Stimulated activated CD4-positive, alpha-beta T cell treated with anti-CD3 and anti-CD28 coated beads, Interleukin-15, amount 100 ng/mL, for 48 hours (primary cell): ENCODE data around the gene PEX1.
"Not testable (repeated sequence)": the region's sequence is repeated elsewhere in the genome, so short reads cannot be mapped to it uniquely, and the experiment has no call there.

Source experiments
- DNase-seq, 2 donors: peaks; one replicate each; pipeline ENCODE4 v3.0.0-alpha.2; 2020; ENCODE audit warnings: low read depth in 2 of 2

The PEX1 gene

GRCh38 chr7:92528188-92528957, at the start of gene PEX1, which contains the start of gene RBM48:
PEX1 (minus strand) TSS chr7:92528520; CDS start chr7:92528435, 85 bp downstream.
RBM48 (plus strand) TSS chr7:92528795; CDS start chr7:92528814, 19 bp downstream.
- DNase-seq = peak; percentile 93 to 95

- DNase-seq = no peak
Measured at GRCh38 chr7:92576296-92576695, 48.0 kb upstream of the PEX1 start.

- DNase-seq = no peak
Measured at GRCh38 chr7:92569137-92569536, 40.8 kb upstream of the PEX1 start.

- DNase-seq = no peak
Measured at GRCh38 chr7:92567460-92567859, 39.1 kb upstream of the PEX1 start.

- DNase-seq = no peak
Measured at GRCh38 chr7:92563345-92563744, 35.0 kb upstream of the PEX1 start.

- DNase-seq = no peak
Measured at GRCh38 chr7:92560602-92561001, 32.3 kb upstream of the PEX1 start.

- DNase-seq = no peak
Measured at GRCh38 chr7:92557808-92558362, 29.6 kb upstream of the PEX1 start.

- no peak for DNase-seq
Measured at GRCh38 chr7:92557249-92557648, 28.9 kb upstream of the PEX1 start.

GRCh38 chr7:92550194-92550593, 21.9 kb upstream of the PEX1 start:
- DNase-seq = no peak

GRCh38 chr7:92547579-92547978, 19.3 kb upstream of the PEX1 start:
- DNase-seq = no peak

GRCh38 chr7:92546856-92547497, 18.7 kb upstream of the PEX1 start:
- DNase-seq = no peak

GRCh38 chr7:92545116-92545515, 16.8 kb upstream of the PEX1 start:
- not testable (repeated sequence) for DNase-seq

GRCh38 chr7:92543542-92543941, 15.2 kb upstream of the PEX1 start:
- not testable (repeated sequence) for DNase-seq

GRCh38 chr7:92534572-92534971, 6.3 kb upstream of the PEX1 start:
- DNase-seq = no peak

GRCh38 chr7:92528958-92529264, 591 bp upstream of the PEX1 start:
- DNase-seq = no peak

- DNase-seq = peak; percentile 37 to 52
Measured at GRCh38 chr7:92527300-92528187, 776 bp downstream of the PEX1 start.

GRCh38 chr7:92523110-92523509, 5.2 kb downstream of the PEX1 start:
- DNase-seq = no peak

GRCh38 chr7:92520024-92520423, 8.3 kb downstream of the PEX1 start:
- DNase-seq = no peak

- no peak for DNase-seq
Measured at GRCh38 chr7:92517631-92518030, 10.7 kb downstream of the PEX1 start.

GRCh38 chr7:92513167-92513902, 15.0 kb downstream of the PEX1 start:
- no peak for DNase-seq

- DNase-seq = no peak
Measured at GRCh38 chr7:92508946-92509345, 19.4 kb downstream of the PEX1 start.
